ENCODE results near the gene TXNDC15. TPM values are rescaled to one million over a fixed set of nuclear protein-coding genes. Genes with fewer than 3 reads are reported as not detected.
A peak's percentile ranks its signal among the peaks of the same experiment; 100 is the strongest.

Gene TXNDC15
- total and polyA plus RNA-seq, 2 of the 13 experiments (the other 11 are each of a cell fraction or from before 2014, with no cell fraction given): 22.2 to 49.9 TPM

GRCh38 chr5:134904610-134905245 is 30.6 kb downstream of the TXNDC15 start, which contains the start of gene PCBD2 (continued):
- TF ChIP-seq ZNF33A (CRISPR knock-in tag; IDR thresholded peaks at IDR 0.05; ENCODE audit: borderline replicate concordance) (no peak), EED (CRISPR knock-in tag; IDR thresholded peaks at IDR 0.05) (no peak), HDAC6 (IDR thresholded peaks at IDR 0.05; ENCODE audit: low read depth, low read length) (no peak), EZH2 (conservative IDR thresholded peaks at IDR 0.05; ENCODE audit: low read depth, low read length) (no peak), DDIT3 (CRISPR knock-in tag; IDR thresholded peaks at IDR 0.05) (no peak), ZNF432 (CRISPR knock-in tag; IDR thresholded peaks at IDR 0.05; ENCODE audit: borderline replicate concordance) (no peak), ZBTB38 (CRISPR knock-in tag; IDR thresholded peaks at IDR 0.05) (peak; percentile 86), ETV6 (CRISPR knock-in tag; conservative IDR thresholded peaks at IDR 0.05) (no peak), ZNF503 (CRISPR knock-in tag; IDR thresholded peaks at IDR 0.05) (peak; percentile 14; the same call in 1 of the 2 replicates), JUN (CRISPR knock-in tag; IDR thresholded peaks at IDR 0.05) (no peak), ZNF274 (CRISPR knock-in tag; IDR thresholded peaks at IDR 0.05) (peak; percentile 79), CBX5 (CRISPR knock-in tag; IDR thresholded peaks at IDR 0.05; ENCODE audit: borderline replicate concordance) (peak; percentile 33; the same call in 1 of the 2 replicates), ZNF746 (CRISPR knock-in tag; IDR thresholded peaks at IDR 0.05) (peak; percentile 28; the same call in 1 of the 2 replicates), ZUFSP (CRISPR knock-in tag; IDR thresholded peaks at IDR 0.05; ENCODE audit: borderline replicate concordance) (no peak), SRSF4 (IDR thresholded peaks at IDR 0.05; ENCODE audit: low read depth, low read length, poor library complexity, severe bottlenecking) (no peak), ZNF567 (CRISPR knock-in tag; IDR thresholded peaks at IDR 0.05; ENCODE audit: borderline replicate concordance) (peak; percentile 36; the same call in 1 of the 2 replicates), DNMT3B (CRISPR knock-in tag; conservative IDR thresholded peaks at IDR 0.05) (no peak), KLF12 (CRISPR knock-in tag; IDR thresholded peaks at IDR 0.05; ENCODE audit: borderline replicate concordance) (peak; percentile 90), ATF3 (CRISPR knock-in tag; IDR thresholded peaks at IDR 0.05) (no peak)
- TF ChIP-seq, protein P1, sequence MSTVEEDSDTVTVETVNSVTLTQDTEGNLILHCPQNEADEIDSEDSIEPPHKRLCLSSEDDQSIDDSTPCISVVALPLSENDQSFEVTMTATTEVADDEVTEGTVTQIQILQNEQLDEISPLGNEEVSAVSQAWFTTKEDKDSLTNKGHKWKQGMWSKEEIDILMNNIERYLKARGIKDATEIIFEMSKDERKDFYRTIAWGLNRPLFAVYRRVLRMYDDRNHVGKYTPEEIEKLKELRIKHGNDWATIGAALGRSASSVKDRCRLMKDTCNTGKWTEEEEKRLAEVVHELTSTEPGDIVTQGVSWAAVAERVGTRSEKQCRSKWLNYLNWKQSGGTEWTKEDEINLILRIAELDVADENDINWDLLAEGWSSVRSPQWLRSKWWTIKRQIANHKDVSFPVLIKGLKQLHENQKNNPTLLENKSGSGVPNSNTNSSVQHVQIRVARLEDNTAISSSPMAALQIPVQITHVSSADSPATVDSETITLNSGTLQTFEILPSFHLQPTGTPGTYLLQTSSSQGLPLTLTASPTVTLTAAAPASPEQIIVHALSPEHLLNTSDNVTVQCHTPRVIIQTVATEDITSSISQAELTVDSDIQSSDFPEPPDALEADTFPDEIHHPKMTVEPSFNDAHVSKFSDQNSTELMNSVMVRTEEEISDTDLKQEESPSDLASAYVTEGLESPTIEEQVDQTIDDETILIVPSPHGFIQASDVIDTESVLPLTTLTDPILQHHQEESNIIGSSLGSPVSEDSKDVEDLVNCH (CRISPR knock-in tag; IDR thresholded peaks at IDR 0.05): no peak
- TF ChIP-seq, protein P2, sequence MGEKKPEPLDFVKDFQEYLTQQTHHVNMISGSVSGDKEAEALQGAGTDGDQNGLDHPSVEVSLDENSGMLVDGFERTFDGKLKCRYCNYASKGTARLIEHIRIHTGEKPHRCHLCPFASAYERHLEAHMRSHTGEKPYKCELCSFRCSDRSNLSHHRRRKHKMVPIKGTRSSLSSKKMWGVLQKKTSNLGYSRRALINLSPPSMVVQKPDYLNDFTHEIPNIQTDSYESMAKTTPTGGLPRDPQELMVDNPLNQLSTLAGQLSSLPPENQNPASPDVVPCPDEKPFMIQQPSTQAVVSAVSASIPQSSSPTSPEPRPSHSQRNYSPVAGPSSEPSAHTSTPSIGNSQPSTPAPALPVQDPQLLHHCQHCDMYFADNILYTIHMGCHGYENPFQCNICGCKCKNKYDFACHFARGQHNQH (CRISPR knock-in tag; IDR thresholded peaks at IDR 0.05): peak; percentile 79

All from HepG2 (cell line).